DOHH2 (cell line): Measurements from ENCODE around the gene KLHL36.

Source experiments
- EZH2phosphoT487 ChIP-seq: fragments of 200-600 bp; sonication (generic); IDR thresholded peaks from 2 replicates; pipeline ENCODE4 v1.6.1; 2017; ENCODE audit warnings: borderline replicate concordance, mild to moderate bottlenecking, antibody characterized with exemption, low read length, moderate library complexity, mixed read lengths
- TF ChIP-seq, protein P1 (sequence below): fragments of 200-600 bp; sonication (generic); IDR thresholded peaks from one replicate; pipeline ENCODE4 v1.5.1; 2014; ENCODE audit warnings: antibody characterized with exemption, mild to moderate bottlenecking, low read depth, low read length; ENCODE audit not compliant: poor library complexity, severe bottlenecking

DNA sequence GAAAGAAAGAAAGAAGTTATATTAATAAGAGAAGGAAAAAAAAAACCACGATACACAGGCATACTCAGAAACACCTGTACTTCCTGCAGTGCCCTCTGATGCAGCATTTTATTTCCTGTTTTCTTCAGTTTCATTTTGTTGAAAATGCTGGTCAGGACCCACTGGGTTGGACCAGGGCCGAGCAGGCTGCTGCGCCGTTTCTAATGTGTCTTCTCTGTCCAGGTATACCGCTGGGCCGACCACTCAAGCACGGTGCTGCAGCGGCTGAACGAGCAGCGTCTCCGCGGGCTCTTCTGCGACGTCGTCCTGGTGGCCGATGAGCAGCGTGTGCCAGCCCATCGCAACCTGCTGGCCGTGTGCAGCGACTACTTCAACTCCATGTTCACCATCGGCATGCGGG lies 8.3 kb downstream of the KLHL36 start:
- TF ChIP-seq, protein P1, sequence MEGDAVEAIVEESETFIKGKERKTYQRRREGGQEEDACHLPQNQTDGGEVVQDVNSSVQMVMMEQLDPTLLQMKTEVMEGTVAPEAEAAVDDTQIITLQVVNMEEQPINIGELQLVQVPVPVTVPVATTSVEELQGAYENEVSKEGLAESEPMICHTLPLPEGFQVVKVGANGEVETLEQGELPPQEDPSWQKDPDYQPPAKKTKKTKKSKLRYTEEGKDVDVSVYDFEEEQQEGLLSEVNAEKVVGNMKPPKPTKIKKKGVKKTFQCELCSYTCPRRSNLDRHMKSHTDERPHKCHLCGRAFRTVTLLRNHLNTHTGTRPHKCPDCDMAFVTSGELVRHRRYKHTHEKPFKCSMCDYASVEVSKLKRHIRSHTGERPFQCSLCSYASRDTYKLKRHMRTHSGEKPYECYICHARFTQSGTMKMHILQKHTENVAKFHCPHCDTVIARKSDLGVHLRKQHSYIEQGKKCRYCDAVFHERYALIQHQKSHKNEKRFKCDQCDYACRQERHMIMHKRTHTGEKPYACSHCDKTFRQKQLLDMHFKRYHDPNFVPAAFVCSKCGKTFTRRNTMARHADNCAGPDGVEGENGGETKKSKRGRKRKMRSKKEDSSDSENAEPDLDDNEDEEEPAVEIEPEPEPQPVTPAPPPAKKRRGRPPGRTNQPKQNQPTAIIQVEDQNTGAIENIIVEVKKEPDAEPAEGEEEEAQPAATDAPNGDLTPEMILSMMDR, result no peak
- TF ChIP-seq EZH2phosphoT487, result no peak
